ENCODE results near the gene MBD3L1.

MBD3L1 gene

GRCh38 chr19:8832132-8833021 lies at the start of gene MBD3L1, which contains the start of gene ZNF558:
Gene MBD3L1, plus strand, starts transcription at chr19:8832377. Its CDS starts 10,302 bp downstream, at chr19:8842679.
Gene ZNF558, minus strand, starts transcription at chr19:8832304. Its CDS starts 9,645 bp downstream, at chr19:8822659.
- DNase-seq: peak; percentile 99

- DNase-seq: no peak
Measured at GRCh38 chr19:8794823-8795222, 37.4 kb upstream of the MBD3L1 start.

- DNase-seq: no peak
Measured at GRCh38 chr19:8806661-8807060, 25.5 kb upstream of the MBD3L1 start.

GRCh38 chr19:8811315-8812172 lies 20.6 kb upstream of the MBD3L1 start:
- no peak for DNase-seq

- no peak for DNase-seq
Measured at GRCh38 chr19:8814176-8814575, 18.0 kb upstream of the MBD3L1 start.

GRCh38 chr19:8815780-8816179 lies 16.4 kb upstream of the MBD3L1 start:
- DNase-seq: no peak

GRCh38 chr19:8820234-8820633 lies 11.9 kb upstream of the MBD3L1 start:
- no peak for DNase-seq

- no peak for DNase-seq
Measured at GRCh38 chr19:8821748-8822241, 10.4 kb upstream of the MBD3L1 start.

- no peak for DNase-seq
Measured at GRCh38 chr19:8826371-8826770, 5.8 kb upstream of the MBD3L1 start.

GRCh38 chr19:8827277-8827676 lies 4.9 kb upstream of the MBD3L1 start:
- no peak for DNase-seq

- no peak for DNase-seq
Measured at GRCh38 chr19:8831373-8831772, 804 bp upstream of the MBD3L1 start.

GRCh38 chr19:8831832-8832131 lies 395 bp upstream of the MBD3L1 start:
- no peak for DNase-seq

GRCh38 chr19:8835446-8835845 lies 3.3 kb downstream of the MBD3L1 start:
- no peak for DNase-seq

GRCh38 chr19:8835877-8836276 lies 3.7 kb downstream of the MBD3L1 start:
- DNase-seq: no peak

GRCh38 chr19:8840708-8841107 lies 8.5 kb downstream of the MBD3L1 start:
- DNase-seq: no peak

GRCh38 chr19:8846819-8847218 lies 14.6 kb downstream of the MBD3L1 start:
- no peak for DNase-seq

GRCh38 chr19:8849232-8849631 lies 17.1 kb downstream of the MBD3L1 start:
- no peak for DNase-seq

- DNase-seq: no peak
Measured at GRCh38 chr19:8850488-8850887, 18.3 kb downstream of the MBD3L1 start.

- DNase-seq: no peak
Measured at GRCh38 chr19:8858260-8858659, 26.1 kb downstream of the MBD3L1 start.

- DNase-seq: no peak
Measured at GRCh38 chr19:8866344-8866743, 34.2 kb downstream of the MBD3L1 start.

- no peak for DNase-seq
Measured at GRCh38 chr19:8877854-8878705, 45.9 kb downstream of the MBD3L1 start.

GRCh38 chr19:8880868-8881488 lies 48.8 kb downstream of the MBD3L1 start:
- DNase-seq: no peak

All from stimulated activated CD4-positive, alpha-beta T cell treated with anti-CD3 and anti-CD28 coated beads, Interleukin-1b, Interleukin-23, amount 100 ng/mL, for 48 hours (primary cell).